Activated CD4-positive, alpha-beta T cell treated with anti-CD3 and anti-CD28 coated beads for 24 hours (primary cell): ENCODE measurements around the gene JDP2.
A peak's percentile ranks its signal among the peaks of the same experiment; 100 is the strongest.

Source experiments
- DNase-seq, 2 donors: peaks; one replicate each; pipeline ENCODE4 v3.0.0-alpha.2; 2020; ENCODE audit warnings: low read depth in 2 of 2

Gene JDP2

DNA sequence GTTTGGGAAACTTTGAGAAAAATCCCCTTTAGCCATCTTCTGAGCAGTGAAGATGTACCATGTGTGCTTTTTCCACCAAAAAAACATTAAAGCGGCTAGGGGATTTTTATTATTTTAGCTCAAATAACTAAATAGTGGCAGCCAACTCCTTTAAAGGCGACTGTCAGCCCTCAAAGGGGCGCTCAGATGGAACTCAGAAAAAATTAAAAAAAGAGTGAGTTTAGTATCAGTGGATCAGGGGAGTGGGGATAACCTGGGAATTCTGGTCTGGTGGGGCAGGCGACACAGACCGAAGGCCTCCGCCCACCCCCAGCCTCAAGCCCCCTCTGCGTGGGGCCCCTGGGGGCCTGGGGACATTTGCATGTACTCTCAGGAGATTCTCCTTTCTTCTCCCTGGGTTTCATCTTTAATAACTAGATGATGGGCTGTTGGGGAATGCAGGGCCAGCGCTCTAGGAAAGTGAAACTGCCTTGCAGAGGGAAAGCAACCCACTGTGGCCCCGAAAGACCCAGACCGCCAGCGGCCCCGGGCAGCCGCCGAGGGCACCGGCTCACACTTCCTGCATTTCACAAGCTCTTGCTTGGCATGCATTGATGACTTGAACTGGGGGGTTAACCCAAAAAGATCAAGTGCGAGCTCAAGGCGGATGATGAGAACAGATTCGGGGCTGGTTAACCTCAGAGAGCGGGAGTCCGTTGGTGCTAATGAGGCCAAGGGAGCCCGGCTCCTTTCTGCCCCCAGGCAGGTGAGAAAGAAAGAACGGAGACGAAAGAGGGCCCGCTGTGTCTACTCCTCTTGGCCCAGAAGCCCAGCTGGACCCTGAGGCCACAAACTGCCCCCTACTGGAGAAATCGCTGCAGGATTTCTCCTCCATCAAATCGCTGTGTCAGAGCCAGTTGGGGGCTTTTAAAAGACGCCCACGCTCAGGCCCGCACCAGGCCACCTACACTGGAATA lies 87.1 kb downstream of the JDP2 start:
- DNase-seq = no peak

DNA sequence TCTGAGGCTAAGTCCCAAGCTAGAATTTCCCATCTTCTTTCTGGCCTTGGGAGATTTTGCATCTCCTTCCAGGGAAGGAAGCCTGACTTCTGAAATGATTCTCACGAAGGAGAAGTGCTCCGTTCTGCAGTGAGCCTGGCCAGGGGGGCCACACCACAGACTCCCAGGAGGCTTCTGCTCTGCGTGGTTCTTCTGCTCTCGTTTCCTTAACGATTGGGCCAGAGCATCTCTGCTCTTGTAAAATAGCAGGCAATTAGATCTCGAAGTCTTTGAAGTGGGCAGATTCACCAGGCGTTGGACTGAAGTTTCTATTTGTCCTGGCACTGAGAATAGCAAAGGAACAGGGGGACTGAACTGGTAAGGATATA lies 87.8 kb downstream of the JDP2 start:
- DNase-seq = no peak

DNA sequence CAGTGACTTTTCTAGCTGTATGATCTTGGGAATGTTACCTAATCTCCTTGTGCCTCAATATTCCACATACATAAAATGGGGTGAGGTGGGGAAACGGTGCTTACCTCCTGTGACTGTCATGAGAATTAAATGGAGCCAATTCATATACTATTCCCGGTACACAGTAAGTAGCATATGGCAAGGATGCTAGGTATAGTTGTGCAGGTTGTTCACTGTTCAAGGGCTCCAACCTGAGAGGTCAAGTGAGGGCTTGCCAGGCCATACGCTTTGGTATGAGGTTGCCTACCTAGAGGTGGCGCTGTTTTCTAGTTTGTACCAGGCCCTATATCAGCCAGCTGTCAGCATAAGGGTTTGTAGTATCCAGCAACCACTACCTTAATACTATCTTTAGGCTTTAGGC lies 90.8 kb downstream of the JDP2 start:
- no peak for DNase-seq

DNA sequence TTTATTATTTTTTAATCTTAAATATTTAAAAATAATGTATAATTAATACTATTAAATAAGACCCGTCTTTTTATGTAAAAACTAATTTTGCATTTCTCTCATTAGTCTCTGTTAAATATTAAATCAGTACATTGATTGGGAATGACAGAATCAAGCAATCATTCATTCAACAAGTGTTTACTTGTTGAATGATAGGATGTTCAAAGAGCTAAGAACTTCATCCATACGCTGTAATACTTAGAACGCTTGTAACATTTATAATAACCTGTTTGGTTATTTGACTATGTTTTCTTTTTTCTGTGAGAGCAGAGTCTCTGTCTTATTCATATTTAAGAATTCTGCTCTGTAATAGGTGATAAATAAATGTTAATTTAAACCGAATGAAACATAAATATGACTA lies 91.6 kb downstream of the JDP2 start:
- no peak for DNase-seq

DNA sequence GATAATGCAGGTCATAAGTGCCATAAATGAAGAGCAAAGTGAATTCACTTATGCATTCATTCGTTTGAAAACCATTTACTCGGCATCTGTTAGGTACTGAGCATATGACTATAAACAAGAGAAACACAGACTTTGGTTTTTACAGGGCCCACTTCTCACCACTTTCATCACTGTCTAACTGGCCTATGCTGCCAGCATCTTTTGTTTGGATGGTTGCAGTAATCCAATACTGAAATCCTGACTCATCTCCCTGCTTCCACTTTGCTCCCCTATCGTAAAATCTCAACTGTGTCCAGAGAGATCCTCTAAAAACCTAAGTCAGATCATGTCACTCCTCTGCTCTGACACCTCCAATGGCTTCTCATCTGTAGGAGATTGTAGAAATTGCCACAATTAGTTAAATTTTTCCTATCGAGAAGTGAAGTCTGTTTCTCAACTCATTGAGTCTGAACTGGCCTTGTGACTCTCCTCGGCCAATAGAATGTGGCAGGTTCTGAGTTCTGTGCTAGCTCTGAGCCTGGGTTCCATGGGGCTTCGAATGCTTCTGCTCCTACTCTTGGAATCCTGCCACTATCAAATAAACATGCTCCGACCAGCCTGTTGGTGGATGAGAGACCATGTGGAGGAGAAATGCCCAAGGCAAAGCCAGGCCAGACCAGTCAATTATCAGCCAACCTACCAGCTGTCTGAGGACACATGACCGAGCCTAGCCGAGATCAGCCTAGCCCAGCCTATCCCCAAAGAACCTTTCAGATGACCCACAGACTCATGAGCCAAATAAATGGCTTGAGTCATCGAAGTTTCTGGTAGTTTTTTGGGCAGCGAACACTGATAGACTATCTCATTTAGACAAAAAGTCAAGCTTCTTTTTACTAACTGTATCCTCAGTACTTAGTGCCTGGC lies 92.3 kb downstream of the JDP2 start:
- no peak for DNase-seq

DNA sequence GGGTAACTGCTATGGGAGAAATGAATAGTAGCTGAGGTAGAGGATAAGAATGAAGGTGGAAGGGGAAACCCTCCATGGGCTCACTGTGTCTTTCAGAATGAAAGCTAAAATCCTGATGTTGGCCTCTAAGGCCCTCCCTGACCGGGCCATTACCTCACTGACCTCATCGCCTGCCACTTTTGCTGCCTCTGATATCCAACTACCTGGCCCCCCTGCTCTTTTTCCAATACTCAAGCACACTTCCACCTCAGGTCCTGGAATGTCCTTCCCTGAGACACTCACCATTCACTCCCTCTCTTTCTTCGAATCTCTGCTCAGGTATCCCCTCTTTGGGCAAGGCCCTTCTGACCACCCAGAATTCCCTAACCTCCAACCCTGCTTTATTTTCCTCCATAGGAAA lies 93.0 kb downstream of the JDP2 start:
- DNase-seq = no peak

DNA sequence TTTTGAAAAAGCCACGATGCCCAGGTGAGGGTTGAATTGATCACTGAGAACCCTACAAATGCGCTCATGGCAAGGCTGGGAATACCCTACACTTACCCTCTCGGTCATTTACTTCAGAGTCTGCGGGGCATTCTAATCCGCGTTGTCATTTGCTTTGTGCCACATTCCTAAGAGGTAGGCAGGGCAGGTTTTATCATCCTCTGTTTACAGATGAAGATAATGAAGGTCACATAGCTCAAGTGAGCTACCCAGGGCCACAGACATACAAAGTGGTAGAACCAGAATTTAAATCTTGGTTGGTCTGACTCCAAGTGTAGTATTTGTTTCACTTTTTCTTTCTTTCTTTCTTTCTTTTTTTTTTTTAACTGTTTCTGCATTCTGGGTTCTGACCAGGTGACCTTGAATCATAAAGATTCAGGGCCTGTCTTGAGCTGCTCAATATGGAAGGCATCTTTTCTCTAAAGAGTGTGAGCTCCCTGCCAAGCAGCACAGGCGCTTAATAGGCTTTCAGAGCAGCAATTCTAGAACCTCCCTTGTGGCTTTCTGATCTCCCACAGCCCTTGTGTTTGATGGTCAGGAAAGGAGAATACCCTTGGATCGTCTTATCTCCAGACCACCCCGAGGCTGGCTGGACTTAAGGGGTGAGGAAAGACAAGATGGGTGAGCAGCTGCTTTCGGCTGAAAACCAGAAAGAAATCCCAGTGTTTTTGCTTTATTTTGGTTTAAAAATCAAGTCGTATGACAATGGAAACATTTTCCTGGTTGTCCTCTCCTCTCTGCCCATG lies 93.8 kb downstream of the JDP2 start:
- DNase-seq = no peak

DNA sequence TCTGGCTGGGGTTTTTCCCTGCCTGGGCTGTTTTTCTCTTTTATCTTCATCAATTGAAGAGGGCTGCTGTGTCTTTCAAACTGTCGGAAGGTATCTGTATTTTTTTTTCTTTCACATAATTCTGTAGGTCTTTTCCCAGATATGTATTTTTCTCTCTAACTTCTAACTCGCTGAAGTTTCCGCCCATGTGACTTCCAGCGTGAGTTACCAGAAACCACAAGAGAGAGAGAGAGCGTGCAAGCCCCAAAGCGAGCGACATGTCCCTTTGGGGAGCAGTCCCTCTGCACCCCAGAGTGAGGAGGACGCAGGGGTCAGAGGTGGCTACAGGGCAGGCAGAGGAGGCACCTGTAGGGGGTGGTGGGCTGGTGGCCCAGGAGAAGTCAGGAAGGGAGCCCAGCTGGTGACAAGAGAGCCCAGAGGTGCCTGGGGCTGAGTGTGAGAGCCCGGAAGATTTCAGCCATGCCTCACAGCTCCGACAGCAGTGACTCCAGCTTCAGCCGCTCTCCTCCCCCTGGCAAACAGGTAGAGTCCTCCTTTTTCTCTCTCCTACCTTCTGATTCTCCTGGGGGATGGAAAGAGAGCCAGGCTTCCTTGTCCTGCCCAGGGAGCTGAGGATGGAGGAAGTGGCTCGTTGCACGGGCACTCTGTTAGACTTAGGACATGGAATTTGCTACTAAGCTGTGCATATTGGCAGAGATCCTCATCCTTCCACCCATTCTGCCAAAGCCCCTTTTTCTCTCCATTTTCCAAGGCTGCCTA lies 94.6 kb downstream of the JDP2 start, which contains the start of gene BATF:
Gene BATF, plus strand, starts transcription at position 246 of the 759 bp plus-strand sequence. Its CDS starts 214 bp downstream, at position 460.
- DNase-seq = peak; percentile 55 to 65

DNA sequence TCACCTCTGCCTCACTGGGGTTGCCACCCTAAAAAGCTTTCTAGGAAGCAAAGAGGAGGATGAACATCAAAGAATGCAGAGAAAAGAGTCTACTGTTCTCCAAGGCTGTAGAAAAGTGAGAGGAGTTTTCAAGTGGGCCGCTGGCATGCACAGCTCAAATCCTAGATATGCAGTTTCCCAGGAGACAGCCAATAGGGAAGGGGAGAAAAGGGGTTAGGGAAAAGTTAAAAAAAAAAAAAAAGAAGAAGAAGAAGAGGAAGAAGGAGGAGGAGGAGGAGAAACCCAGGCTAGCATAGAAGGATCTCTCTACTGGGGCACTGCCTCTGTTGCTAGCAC lies 95.1 kb downstream of the JDP2 start:
- no peak for DNase-seq
